GM19324 (cell line): ENCODE data around the gene SLC25A42.
A peak's percentile ranks its signal among the peaks of the same experiment; 100 is the strongest.
"Not testable (repeated sequence)": the region's sequence is repeated elsewhere in the genome, so short reads cannot be mapped to it uniquely, and the experiment has no call there.

Experiments
- ATAC-seq: cut with Tn5 transposase; IDR thresholded peaks from one replicate; pipeline ENCODE4 v1.9.1; 2021; ENCODE audit warnings: mild to moderate bottlenecking, moderate library complexity; ENCODE audit not compliant: unreplicated experiment, low FRiP score

The SLC25A42 gene

DNA sequence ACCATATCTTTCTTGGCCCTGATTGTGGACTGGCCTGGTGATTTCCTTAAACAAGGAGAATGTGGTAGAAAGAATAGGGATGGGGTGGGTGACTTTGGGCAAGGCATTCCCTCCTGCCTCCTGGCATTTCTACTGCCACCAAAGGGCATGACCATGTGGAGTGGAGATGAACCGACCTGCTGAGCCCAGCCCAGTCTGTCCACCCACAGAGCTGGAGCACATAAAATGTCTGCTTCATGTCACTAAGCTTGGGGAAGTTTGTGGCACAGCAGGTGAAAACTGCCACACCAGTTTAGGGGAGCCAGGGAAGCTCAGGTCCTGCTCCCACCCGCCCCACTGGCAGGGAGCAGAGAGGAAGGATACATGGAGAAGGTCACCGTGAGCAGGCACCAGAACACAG lies 68.2 kb downstream of the SLC25A42 start:
- no peak for ATAC-seq

GRCh38 chr19:19132912-19133311 lies 69.1 kb downstream of the SLC25A42 start:
- no peak for ATAC-seq

- ATAC-seq, result no peak
Observed at GRCh38 chr19:19133985-19134384, 70.2 kb downstream of the SLC25A42 start.

GRCh38 chr19:19134687-19135158 lies 70.9 kb downstream of the SLC25A42 start:
- no peak for ATAC-seq

DNA sequence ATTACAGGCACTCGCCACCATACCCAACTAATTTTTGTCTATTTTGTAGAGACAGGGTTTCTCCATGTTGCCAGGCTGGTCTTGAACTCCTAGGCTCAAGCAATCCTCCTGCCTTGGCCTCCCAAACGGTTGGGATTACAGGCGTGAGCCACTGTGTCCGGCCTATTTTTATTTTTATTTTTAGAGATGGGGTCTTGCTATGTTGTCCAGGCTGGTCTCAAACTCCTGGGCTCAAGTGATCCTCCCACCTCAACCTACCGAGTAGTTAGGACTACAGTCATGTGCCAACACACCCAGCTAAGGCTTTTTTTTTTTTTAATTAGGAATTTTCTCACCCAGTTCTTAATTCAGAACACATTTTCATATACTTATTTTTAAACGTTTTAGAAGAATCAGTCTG lies 71.9 kb downstream of the SLC25A42 start:
- not testable (repeated sequence) for ATAC-seq

DNA sequence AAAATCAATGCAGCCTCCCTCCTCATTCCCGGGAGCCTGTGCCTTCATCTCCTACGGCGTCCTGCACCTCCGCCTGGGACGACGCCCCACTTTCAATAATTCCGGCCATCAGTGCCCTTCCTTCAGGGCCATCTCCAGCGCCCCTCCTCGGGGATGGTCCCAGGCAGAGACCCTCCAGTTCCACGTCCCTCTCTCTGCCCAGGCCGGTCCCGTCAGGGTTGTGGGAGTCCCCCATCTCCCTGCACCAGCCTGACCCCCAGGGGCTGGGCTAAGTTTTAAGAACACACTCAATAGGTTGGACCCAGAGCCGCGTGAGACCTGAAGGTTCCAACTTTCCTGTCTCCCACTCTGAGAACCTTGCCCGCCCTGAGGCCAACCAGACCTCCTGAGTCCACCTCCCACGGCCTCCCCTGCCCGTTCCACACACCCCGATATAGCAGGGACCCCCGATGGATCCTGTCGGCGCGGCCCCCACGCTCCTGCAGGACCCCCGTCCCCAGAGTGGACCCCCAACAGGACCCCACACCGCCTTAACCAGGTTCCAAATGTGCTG lies 73.8 kb downstream of the SLC25A42 start:
- no peak for ATAC-seq

DNA sequence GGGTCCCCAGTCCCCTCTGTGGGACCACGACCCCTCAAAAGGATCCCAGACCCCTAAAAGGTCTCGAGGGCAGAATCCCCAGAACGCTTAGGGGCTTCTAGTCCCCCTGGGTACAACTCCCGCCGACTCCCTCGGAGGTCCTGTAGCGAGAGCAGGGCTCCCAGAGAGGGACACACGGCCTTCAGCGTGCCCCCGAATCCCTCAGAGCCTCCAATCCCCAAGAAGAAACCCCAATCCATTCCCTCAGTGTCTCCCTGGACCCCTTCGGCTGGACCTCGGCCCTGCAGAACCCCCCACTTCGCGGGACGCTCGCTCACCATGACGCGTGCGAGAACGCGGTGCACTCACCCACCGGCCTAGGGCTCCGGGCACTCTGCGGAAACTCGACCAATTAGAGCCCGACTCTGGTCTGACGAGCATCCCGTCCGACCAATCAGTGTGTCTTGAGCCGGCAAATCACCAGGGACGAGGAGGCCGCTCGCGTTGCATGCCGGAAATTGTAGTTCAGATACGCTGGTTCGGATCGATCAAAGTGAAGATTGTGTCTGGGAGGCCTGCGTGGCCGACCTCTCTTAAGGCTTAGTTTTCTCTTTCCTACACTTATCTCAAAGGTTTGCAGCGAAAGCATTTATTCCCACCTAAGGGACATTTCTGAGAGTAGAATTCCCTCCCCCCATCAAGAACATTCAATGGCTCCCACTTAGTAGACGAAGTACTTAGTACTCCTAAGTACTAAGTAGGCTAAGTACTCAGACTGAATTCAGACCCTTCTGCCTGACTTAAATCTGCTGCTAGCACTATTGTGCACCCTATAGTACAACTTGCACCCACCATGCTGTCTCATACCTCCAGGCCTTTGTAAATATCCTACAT lies 74.6 kb downstream of the SLC25A42 start, which contains the start of gene TMEM161A:
Gene TMEM161A, minus strand, starts transcription at position 370 of the 873 bp plus-strand sequence. Its CDS starts 50 bp downstream, at position 320.
- ATAC-seq, result peak; percentile 97

- ATAC-seq, result no peak
Observed at GRCh38 chr19:19139876-19140229, 76.1 kb downstream of the SLC25A42 start.

GRCh38 chr19:19140476-19140875 lies 76.7 kb downstream of the SLC25A42 start:
- no peak for ATAC-seq

DNA sequence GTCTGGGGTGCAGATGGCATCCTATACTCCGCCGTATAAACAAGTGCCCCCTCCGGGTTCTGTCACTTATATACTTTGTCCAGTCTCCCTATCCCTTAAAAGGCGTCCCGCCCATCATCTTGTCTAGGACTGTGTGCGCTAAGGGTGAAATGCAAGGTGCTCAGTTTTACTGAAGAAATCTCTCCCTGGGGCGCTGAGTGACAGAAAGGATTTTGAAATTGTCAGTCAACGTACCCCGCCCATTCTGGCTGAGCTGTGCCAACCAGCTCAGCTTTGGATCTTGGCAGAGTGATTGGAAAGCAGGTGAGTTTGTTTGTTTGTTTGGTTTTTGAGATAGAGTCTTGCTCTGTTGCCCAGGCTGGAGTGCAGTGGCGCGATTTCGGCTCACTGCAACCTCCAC lies 78.6 kb downstream of the SLC25A42 start:
- no peak for ATAC-seq

DNA sequence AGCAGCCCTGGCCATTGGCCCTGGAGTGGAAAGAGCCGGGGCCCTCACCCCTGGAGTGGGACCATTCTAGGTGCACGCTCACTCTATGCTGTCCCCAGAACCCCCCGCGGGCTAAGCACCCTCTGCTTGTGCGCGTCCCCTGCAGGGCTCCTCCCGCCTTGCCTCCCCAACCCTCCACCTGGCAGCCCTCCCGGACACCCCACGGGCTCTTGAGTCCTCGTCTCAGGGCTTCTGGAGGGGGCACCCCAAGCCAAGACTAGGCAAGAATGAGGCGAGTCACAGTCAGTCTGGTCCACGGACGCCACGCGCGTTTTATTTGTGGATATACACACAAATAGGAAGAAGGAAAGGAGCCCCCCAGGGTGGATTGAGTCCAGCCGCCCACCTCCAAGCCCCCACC lies 81.5 kb downstream of the SLC25A42 start:
- ATAC-seq, result no peak

GRCh38 chr19:19145684-19146608 lies 82.2 kb downstream of the SLC25A42 start:
- ATAC-seq, result no peak

DNA sequence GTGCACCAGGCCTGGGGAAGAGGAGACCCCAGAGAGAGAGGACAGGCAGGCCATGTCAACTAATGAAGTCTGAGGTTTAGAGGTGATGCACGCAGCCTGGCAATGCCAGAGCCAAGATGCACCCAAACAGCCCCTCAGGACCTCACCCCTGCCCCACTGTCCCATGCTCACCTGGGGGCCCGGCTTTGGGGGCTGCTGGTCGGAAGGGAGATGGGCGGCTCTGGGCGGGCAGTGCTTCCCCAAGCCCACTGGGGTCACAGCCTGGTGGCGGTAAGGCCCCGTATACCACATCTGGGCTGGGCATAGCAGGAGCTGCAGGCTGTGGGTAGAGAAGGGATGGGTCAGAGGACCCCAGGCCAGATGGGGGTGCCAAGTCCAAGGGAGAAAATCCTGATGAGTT lies 83.1 kb downstream of the SLC25A42 start:
- ATAC-seq, result no peak

DNA sequence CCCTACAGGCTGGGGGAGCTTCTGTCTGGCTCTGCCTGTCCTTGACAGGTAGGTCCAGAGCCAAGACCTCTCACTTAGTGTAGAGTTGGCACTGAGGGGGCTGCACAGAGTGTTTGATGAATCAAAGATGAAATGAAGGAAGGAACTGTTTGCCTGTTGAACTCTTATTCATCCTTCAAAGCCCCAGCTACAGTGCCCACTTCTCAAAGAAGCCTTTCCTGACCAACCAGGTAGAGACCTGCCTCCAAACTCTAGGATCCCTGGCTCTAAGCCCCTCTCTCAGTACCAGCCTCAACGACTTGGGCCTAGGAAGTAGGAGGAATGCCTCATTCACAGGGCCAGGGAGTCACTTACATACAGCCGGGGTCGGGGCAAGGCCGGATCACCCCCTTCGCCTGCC lies 83.5 kb downstream of the SLC25A42 start:
- no peak for ATAC-seq

GRCh38 chr19:19148504-19148903 lies 84.7 kb downstream of the SLC25A42 start:
- not testable (repeated sequence) for ATAC-seq

DNA sequence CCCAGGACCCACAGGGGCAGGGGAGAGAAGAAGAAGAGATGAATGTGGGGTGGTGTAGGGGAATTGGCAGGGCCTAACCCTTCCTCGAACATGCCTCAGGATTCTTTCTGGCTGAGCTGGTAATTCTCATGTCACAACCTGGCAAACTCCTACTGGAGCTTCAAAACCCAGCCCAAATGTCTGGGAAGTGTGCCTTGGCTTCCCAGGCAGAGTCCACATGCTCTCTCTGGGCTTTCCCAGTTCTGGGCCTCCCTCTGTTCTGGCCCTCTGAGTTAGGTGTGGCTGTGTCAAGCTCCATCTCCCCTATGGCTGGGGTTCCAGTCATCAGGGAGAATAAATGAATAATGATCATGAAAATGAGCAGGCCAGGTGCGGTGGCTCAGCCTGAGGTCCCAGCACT lies 85.6 kb downstream of the SLC25A42 start:
- no peak for ATAC-seq

DNA sequence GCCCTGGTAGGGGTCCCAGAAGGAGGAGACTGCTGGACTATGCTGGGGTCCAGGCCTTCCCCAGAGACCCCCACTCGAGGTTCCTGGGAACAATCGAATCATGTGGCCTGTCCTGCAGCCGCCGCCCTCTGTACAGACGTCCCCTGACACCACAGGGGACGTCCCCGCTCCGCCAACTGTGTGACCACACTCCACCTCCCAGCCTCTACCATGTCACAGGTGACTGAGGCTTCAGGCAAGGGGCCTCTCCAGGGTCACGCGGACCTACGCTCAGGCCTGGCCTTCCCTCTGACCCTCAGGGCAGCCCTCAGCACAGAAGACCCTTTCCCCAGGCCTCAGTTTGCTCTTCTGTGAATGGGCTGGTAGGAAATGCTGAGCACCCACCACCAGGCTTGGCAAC lies 87.6 kb downstream of the SLC25A42 start:
- ATAC-seq, result no peak

DNA sequence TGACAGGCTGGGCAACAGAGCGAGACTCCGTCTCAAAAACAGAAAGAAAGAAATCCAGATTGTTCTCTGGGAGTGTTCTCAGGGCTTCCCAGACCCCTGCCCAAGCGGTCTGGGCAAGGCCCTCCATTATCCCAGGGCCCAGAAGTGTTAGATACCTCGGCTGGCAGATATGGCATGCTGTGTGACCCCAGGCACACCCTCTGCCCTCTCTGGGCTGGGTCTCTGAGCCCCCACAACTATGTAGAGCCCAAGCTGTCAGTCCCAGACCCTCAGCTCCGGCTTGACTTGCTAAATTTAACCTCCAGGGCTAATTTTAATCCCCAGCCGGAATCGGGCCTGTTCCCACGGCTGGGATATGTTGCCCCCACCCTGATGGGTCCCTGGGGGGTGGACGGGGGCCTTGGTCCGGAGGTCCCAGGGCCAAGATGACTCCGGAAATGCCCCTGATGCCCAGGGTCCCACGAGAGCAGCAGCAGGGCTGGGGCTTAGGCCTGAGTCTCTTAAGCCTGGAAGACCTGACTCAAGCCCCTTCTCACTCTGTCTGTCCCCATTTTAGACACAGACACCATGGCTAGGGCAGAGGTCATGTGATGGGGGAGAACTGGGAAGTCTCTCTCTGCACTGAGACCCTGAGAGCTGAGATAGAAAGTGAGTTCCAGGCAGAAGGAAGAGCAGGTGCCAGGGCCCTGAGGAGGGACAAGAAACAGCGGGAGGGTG lies 89.0 kb downstream of the SLC25A42 start:
- ATAC-seq, result no peak

GRCh38 chr19:19154768-19155494 lies 91.1 kb downstream of the SLC25A42 start:
- no peak for ATAC-seq
